Breast epithelium (tissue), 4 donors: Measurements from ENCODE around the gene SERAC1. TPM values are rescaled to one million over a fixed set of nuclear protein-coding genes. Genes with fewer than 3 reads are reported as not detected.

Experiments
- DNase-seq, 2 donors: peaks; one replicate each; pipeline ENCODE4 v3.0.0-alpha.2; 2019; ENCODE audit warnings: low spot score in 2 of 2
- H3K27ac ChIP-seq, 2 donors: fragments of 200-600 bp; sonication (generic) in 1 of 2; one replicate each; pipeline ENCODE4 v1.5.1; 2016 to 2019; ENCODE audit warnings: mild to moderate bottlenecking in 1 of 2
- H3K27me3 ChIP-seq, 2 donors: fragments of 200-600 bp; sonication (generic) in 1 of 2; one replicate each; pipeline versions ENCODE4 v1.5.1 to v1.6.0; 2017 to 2019; ENCODE audit warnings: control low read depth in 1 of 2, mild to moderate bottlenecking in 1 of 2
- H3K36me3 ChIP-seq: fragments of 200-600 bp; one replicate; pipeline ENCODE4 v1.5.1; 2019
- H3K4me1 ChIP-seq, 2 donors: fragments of 200-600 bp; sonication (generic); one replicate each; pipeline ENCODE4 v1.5.1; 2016 to 2019; ENCODE audit warnings: control low read depth in 1 of 2
- H3K4me3 ChIP-seq, 3 donors: fragments of 200-600 bp; sonication (generic); 1 replicate in 2 of 3; 2 replicates in 1 of 3; pipeline ENCODE4 v1.5.1; 2016 to 2019; ENCODE audit warnings: mild to moderate bottlenecking in 3 of 3, moderate library complexity in 2 of 3
- H3K9me3 ChIP-seq, 2 donors: fragments of 200-600 bp; sonication (generic) in 1 of 2; one replicate each; pipeline ENCODE4 v1.5.1; 2016 to 2019; ENCODE audit warnings: control low read depth in 1 of 2
- POLR2A ChIP-seq: fragments of 450-650 bp; IDR thresholded peaks from one replicate; pipeline ENCODE4 v1.6.1; 2016; ENCODE audit warnings: antibody characterized with exemption, mild to moderate bottlenecking, moderate library complexity
- POLR2AphosphoS5 ChIP-seq, 3 donors: sonication (generic); formaldehyde crosslinking; IDR thresholded peaks; one replicate each; pipeline ENCODE4 v1.6.1; 2017; ENCODE audit warnings: antibody characterized with exemption in 3 of 3
- intact Hi-C: fragments of 100-400 bp; cut with DNase I; formaldehyde crosslinking; loops from one replicate; pipeline ENCODE4 v1.15.1; 2023; ENCODE audit warnings: low total_unique reads
- total RNA-seq, 3 donors: library from RNA; depleted of rRNA; stranded (reverse); fragments of >200 nt; gene quantifications; one replicate each; pipeline ENCODE4 v1.1.0, GENCODE V29; 2016
- TF ChIP-seq, protein P1 (sequence below), 3 donors: fragments of 450-650 bp; IDR thresholded peaks; one replicate each; pipeline ENCODE4 v1.5.1; 2016 to 2017; ENCODE audit warnings: antibody characterized with exemption in 3 of 3, mild to moderate bottlenecking in 3 of 3, moderate library complexity in 3 of 3

Gene SERAC1
- total RNA-seq, 3 donors from 2014 or later = 8.5 to 15.7 (median 9.2) TPM

DNA sequence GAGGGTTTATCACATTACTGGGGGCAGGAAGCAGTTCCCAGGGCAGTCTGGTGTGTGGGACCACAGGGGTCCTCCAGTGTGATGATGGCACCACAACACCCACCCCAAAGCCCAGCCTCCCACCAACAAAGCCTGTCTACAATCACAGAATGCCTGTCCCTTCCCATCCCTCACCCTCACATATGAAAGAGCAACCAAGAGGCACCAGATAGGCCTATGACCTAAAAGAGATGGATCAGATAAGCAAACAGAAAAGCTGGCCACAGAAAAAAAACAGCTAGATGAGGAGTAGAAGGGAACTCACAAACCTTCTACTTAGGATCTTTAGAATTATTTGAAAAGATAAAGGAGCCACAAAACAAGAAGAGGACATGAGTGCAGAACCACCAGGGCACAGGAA, 54.3 kb downstream of the SERAC1 start:
- Histone ChIP-seq H3K27me3 (no peaks in the 10 kb centered on the region), H3K4me3 (no peak overlapping the region), H3K36me3 (peaks cover 5% of the 10 kb centered on the region), H3K9me3 (no peaks in the 10 kb centered on the region), H3K4me1 (no peaks in the 10 kb centered on the region), H3K27ac (no peak overlapping the region)
- TF ChIP-seq POLR2A = no peak
- TF ChIP-seq, protein P1, sequence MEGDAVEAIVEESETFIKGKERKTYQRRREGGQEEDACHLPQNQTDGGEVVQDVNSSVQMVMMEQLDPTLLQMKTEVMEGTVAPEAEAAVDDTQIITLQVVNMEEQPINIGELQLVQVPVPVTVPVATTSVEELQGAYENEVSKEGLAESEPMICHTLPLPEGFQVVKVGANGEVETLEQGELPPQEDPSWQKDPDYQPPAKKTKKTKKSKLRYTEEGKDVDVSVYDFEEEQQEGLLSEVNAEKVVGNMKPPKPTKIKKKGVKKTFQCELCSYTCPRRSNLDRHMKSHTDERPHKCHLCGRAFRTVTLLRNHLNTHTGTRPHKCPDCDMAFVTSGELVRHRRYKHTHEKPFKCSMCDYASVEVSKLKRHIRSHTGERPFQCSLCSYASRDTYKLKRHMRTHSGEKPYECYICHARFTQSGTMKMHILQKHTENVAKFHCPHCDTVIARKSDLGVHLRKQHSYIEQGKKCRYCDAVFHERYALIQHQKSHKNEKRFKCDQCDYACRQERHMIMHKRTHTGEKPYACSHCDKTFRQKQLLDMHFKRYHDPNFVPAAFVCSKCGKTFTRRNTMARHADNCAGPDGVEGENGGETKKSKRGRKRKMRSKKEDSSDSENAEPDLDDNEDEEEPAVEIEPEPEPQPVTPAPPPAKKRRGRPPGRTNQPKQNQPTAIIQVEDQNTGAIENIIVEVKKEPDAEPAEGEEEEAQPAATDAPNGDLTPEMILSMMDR (IDR thresholded peaks at IDR 0.05) = no peak
- no peak for TF ChIP-seq POLR2AphosphoS5 (IDR thresholded peaks at IDR 0.05)
- intact Hi-C loops = no loop called here
- no peak for DNase-seq

DNA sequence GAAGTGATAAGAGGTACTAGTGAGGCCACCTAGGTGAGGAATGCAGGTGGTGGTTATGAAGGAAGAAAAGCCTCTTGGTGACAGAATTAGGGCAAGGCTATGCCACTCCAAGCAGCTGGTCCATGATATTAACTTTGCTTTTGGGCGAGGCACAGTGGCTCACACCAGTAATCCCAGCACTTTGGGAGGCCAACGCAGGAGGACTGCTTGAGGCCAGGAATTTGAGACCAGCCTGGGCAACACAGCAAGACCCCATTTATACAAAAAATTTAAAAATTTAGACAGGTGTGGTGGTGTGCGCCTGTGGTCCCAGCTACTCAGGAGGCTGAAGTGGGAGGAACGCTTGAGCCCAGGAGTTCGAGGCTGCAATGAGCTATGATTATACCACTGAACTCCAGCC, 56.1 kb downstream of the SERAC1 start:
- H3K27ac ChIP-seq = no peak overlapping the region
- H3K27me3 ChIP-seq = no peaks in the 10 kb centered on the region
- peaks cover 5% of the 10 kb centered on the region for H3K36me3 ChIP-seq
- no peak for DNase-seq
- intact Hi-C loops = no loop called here
- no peaks in the 10 kb centered on the region for H3K9me3 ChIP-seq
- H3K4me3 ChIP-seq = no peak overlapping the region
- TF ChIP-seq POLR2A (no peak), POLR2AphosphoS5 (IDR thresholded peaks at IDR 0.05) (no peak)
- TF ChIP-seq, protein P1 (IDR thresholded peaks at IDR 0.05) = no peak
- no peaks in the 10 kb centered on the region for H3K4me1 ChIP-seq

DNA sequence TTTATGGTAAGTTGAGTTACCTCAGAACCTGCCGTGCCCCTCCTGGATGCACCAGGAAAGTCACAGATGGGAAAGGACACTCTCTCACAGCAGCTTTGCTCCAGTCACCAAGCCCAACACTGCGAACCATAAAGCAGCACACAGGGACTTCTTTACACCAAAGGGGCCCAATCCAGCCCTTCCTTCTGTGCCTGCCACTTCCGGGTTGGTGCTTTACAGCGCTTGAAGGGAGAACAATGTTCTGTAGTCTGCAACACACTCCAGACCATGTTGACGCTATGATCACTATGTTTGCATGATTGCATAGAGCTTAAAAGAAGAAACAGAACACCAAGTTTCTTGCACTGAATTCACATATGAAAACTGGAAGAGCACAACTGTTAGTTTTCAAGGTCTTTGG, 57.1 kb downstream of the SERAC1 start:
- Histone ChIP-seq H3K36me3 (no peaks in the 10 kb centered on the region), H3K4me1 (no peaks in the 10 kb centered on the region), H3K4me3 (no peak overlapping the region), H3K27me3 (no peaks in the 10 kb centered on the region), H3K27ac (no peak overlapping the region), H3K9me3 (no peaks in the 10 kb centered on the region)
- no peak for DNase-seq
- intact Hi-C loops = no loop called here
- TF ChIP-seq POLR2A (no peak), POLR2AphosphoS5 (IDR thresholded peaks at IDR 0.05) (no peak)
- TF ChIP-seq, protein P1 (IDR thresholded peaks at IDR 0.05) = no peak

DNA sequence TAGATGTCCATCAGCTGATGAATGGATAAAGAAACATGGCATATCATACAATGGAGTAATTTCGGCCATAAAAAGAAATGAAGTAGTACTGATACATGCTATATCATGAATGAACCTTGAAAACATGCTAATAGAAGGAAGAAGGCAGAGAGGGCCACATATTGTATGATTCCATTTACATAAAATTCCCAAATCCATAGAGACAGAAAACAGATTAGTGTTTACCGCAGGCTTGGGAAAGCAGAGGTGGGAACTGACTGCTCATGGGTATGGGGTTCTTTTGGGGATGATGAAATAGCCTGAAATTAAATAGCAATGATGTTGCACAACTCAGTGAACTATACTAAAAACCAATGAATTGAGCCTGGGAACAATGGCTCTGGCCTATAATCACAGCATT, 58.3 kb downstream of the SERAC1 start:
- Histone ChIP-seq H3K27me3 (no peaks in the 10 kb centered on the region), H3K27ac (no peak overlapping the region), H3K4me3 (no peak overlapping the region), H3K4me1 (no peaks in the 10 kb centered on the region), H3K9me3 (no peaks in the 10 kb centered on the region), H3K36me3 (no peaks in the 10 kb centered on the region)
- TF ChIP-seq POLR2AphosphoS5 (IDR thresholded peaks at IDR 0.05) (no peak), POLR2A (no peak)
- TF ChIP-seq, protein P1 (IDR thresholded peaks at IDR 0.05) = no peak
- intact Hi-C loops = no loop called here
- DNase-seq = no peak

DNA sequence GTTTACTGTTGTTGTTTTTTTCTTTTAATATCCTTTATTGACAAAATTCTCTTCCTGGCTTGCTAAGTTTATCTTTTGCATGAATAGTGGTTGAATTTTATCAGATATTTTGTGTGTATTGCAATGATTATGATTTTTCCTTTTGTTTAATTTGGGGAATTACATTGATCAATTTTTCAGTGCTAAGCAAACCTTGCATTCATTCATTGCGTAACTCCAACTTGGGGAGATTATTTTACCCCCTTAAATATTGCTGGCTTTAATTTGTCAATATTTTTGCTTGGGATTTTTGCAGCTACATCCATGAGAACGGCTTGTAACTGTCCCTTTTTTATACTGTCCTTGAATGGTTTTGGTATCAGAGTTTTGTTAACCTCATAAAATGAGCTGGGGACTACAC, 63.4 kb downstream of the SERAC1 start:
- no peak for DNase-seq
- H3K4me3 ChIP-seq = no peak overlapping the region

More for the DNA sequence above, 63.4 kb downstream of the SERAC1 start:
- H3K4me1 ChIP-seq = no peaks in the 10 kb centered on the region
- intact Hi-C loops = no loop called here
- no peaks in the 10 kb centered on the region for H3K9me3 ChIP-seq
- H3K27ac ChIP-seq = no peak overlapping the region
- TF ChIP-seq, protein P1 (IDR thresholded peaks at IDR 0.05) = no peak
- TF ChIP-seq POLR2A (no peak), POLR2AphosphoS5 (IDR thresholded peaks at IDR 0.05) (no peak)
- no peaks in the 10 kb centered on the region for H3K36me3 ChIP-seq
- H3K27me3 ChIP-seq = no peaks in the 10 kb centered on the region
